ENCODE results near the gene NXNL2.
A peak's percentile ranks its signal among the peaks of the same experiment; 100 is the strongest.

Gene NXNL2

DNA sequence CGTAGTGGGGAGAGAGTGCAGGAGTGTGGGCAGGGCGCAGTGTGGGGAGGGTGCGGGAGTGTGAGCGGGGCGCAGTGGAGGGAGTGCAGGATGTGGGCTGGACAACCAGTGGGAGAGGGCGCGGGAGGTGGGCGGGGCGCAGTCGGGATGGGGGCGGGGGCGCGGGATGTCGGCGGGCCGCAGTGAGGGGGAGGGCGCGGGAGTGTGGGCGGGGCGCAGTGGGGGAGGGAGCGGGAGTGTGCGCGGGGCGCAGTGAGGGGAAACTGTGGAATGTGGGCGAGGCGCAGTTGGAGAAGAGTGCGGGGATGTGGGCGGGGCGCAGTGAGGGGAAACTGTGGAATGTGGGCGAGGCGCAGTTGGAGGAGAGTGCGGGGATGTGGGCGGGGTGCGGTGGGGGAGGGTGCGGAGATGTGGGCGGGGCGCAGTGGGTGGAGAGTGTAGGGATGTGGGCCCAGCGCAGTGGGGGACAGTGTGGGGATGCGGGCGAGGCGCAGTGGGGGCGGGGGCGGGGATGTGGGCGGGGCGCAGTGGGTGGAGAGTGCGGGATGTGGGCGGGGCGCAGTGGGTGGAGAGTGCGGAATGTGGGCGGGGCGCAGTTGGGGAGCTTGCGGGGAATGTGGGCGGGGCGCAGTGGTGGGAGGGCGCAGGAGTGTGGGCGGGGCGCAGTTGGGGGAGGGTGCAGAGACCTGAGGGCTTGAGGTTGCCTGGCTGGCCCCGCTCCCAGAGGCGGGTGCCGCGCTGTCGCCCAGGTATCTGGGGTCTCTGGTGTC is at the start of gene NXNL2:
Gene NXNL2, plus strand, starts transcription at position 723 of the 770 bp plus-strand sequence. CDS start 257 bp downstream, outside the sequence.
- peak in 2 of 4 experiments; percentile 16 to 43 for DNase-seq

DNA sequence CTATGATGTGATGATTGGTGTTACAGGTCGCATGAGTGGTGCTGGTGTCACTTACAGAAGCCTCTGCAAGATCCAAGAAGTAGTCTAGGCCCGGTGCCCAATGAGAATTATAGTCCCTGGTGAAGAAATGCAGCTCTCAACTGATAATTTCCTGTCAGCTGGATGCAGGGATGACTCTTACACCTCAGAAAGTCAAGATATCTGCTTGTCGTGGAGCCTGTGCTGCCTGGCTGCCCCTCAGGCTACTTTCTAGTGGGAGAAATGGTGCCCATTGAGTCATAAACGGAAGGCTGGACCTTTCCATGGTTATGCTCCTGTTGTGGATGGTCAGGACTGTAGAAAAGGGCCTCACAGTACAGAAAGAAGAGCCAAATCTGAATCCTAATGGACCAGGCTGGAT is 46.8 kb upstream of the NXNL2 start:
- DNase-seq, result no peak

GRCh38 chr9:88494983-88495721 is 39.8 kb upstream of the NXNL2 start:
- DNase-seq, result no peak

DNA sequence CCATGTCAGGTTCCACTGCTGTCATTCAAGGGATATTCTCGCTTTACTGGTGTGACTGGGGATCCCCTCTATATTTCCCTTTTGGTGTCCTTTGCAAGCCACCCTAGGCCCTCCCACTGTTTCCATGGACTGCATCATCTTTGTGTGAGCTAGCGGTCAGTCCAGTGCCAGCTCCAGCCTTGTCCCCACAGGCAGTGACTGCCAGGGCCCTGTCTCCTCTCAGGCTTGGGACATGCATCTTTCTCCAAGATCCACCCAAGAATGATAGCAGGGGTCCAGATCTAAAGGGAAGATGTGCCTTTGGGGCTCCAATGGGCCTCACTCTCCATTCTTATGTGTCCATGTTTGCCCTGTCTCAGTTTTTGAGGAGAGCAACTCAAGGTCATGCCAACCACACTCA is 37.8 kb upstream of the NXNL2 start:
- DNase-seq, result no peak

DNA sequence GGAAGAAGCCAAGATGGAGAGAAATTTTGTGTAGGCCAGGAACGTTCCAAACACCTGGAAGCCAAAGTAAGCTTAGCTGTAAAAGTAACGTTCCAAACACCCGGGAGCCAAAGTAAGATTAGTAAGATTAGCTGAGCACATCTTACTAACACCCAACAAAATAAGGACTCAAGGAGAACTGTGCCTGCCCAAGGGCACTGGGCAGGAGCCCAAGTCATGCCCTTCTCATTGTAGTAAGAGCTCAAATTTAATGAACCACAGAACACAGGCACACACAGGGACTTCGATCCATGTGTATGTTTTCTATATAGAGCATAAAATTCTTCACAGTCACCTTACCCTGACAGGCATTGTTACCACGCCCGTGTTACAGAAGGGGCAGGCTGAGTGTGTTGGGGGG is 36.1 kb upstream of the NXNL2 start:
- DNase-seq, result no peak

- DNase-seq, result no peak
Observed at GRCh38 chr9:88501086-88501485, 33.9 kb upstream of the NXNL2 start.

DNA sequence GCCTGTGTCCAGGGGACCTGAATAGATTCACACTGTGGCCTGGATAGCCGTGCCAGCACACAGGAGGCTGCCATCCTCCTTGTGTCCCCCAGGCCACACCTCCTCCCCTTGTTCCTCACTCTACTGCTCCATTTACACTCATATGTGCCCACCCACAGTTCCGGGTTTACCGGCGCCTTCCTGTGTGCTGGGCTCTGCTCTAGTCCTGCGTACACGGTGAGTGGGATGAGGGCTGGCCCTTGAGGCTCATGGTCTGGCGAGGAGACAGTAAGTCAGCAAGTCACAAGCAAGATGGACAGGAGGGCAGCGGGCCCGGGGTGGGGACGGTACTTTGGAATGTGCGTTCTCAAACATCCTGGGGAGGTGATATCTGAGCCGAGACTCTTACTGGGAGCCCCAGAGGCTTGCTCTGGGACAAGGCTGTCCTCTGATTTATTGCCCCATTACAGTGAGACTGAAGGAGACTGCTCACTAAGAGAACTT is 32.4 kb upstream of the NXNL2 start:
- no peak for DNase-seq

GRCh38 chr9:88503081-88503844 is 31.7 kb upstream of the NXNL2 start:
- DNase-seq, result no peak

- no peak for DNase-seq
Observed at GRCh38 chr9:88503845-88504764, 30.9 kb upstream of the NXNL2 start.

- no peak for DNase-seq
Observed at GRCh38 chr9:88508326-88508725, 26.7 kb upstream of the NXNL2 start.

- DNase-seq, result no peak
Observed at GRCh38 chr9:88511906-88512305, 23.1 kb upstream of the NXNL2 start.

DNA sequence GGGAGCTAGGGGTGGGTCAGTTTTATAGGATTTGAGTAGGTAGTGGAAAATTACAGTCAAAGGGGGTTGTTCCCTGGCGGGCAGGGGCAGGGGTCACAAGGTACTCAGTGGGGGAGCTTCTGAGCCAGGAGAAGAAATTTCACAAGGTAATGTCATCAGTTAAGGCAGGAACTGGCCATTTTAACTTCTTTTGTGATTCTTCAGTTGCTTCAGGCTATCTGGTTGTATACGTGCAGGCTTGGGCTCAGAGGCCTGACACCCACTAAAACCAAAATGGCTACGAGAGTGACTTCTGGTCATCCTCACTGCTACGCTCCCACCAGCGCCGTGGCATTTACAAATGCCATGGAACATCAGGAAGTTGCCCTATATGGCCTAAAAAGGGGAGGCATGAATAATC is 20.7 kb upstream of the NXNL2 start:
- DNase-seq, result no peak

- no peak for DNase-seq
Observed at GRCh38 chr9:88521308-88521707, 13.7 kb upstream of the NXNL2 start.

- no peak for DNase-seq
Observed at GRCh38 chr9:88522360-88522759, 12.6 kb upstream of the NXNL2 start.

- no peak for DNase-seq
Observed at GRCh38 chr9:88523056-88523455, 11.9 kb upstream of the NXNL2 start.

DNA sequence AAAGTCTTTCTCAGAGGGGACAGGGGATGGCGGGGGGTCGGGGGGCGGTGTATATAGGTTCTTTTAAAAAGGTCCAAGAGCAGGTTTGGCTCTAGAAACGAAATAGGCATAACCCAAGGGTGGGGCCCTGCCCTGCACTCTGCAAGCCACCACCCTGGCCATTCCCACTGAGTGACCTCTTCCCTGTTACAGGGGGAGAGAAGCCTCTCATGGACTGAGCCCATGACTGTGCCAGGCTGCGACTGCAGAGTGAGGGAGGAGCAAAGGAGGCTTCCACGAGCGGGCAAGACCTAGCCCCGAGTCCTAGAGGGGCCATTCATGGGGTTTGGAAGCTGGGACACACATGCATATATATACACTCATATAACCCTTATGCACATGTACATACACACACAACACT is 10.1 kb upstream of the NXNL2 start:
- DNase-seq, result no peak

DNA sequence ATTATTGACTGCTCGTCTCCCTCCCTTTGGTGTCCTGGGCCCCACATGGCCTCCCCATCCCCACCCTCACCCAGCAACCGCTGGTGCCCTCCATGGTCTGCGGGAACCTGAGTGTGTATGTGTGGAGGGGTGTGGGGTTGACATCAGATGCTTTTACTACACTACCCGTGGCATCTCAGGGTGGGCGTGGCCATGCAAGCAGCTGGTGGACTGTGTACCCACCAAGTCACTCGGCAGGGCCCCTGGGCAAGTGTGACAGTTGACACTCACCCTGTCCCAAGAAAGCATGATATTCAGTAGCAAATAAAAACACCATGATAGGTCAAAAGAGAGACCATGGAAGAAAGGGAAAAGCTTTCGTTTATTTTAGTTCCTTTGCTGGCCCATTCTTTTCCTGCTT is 7.4 kb upstream of the NXNL2 start:
- DNase-seq, result no peak

GRCh38 chr9:88528080-88528790 is 6.7 kb upstream of the NXNL2 start:
- no peak for DNase-seq

- DNase-seq, result no peak
Observed at GRCh38 chr9:88529496-88529895, 5.5 kb upstream of the NXNL2 start.

- no peak for DNase-seq
Observed at GRCh38 chr9:88530051-88530450, 4.9 kb upstream of the NXNL2 start.

DNA sequence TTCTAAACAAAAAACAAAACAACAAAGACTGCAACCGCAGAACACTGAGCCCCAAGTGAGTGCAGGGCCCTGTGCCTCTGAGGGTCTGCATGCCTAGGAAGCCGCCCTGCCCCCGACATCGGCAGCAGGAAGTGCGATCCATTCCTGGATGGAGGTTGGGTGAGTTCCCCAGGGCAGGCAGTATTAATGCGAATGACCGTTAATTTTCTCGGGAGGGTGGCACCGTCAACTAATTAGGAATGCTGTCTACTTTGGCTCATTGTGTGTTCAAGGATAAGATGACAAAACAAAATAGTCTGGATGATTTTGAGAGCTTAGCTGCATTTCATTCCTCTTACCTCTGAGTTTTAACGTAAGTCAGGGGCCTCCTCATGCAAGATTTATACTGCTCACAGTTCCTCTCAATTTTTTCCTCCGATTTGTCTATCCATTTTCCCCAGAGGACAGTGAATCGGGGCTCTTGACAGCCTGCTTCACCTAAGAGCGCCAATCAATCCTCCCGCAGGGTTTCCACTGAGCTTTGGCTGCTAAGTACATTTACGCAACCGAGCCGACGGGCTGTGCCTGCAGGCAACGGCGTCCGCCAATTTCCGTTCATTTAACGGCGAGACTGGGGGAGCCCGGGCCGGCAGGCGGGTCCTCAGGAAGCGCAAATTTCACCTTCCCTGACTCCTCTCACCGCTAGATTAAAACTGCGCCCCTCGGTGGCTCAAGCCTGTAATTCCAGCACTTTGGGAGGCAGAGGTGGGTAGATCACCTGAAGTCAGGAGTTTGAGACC is 2.9 kb upstream of the NXNL2 start:
- DNase-seq, result no peak

All from activated naive CD4-positive, alpha-beta T cell (primary cell).